ENCODE results near the gene MED29. TPM values are rescaled to one million over a fixed set of nuclear protein-coding genes. Genes with fewer than 3 reads are reported as not detected.

Gene MED29
- total and polyA plus RNA-seq, 2 of the 13 experiments (the other 11 are each of a cell fraction or from before 2014, with no cell fraction given) = 14.0 to 19.7 TPM

DNA sequence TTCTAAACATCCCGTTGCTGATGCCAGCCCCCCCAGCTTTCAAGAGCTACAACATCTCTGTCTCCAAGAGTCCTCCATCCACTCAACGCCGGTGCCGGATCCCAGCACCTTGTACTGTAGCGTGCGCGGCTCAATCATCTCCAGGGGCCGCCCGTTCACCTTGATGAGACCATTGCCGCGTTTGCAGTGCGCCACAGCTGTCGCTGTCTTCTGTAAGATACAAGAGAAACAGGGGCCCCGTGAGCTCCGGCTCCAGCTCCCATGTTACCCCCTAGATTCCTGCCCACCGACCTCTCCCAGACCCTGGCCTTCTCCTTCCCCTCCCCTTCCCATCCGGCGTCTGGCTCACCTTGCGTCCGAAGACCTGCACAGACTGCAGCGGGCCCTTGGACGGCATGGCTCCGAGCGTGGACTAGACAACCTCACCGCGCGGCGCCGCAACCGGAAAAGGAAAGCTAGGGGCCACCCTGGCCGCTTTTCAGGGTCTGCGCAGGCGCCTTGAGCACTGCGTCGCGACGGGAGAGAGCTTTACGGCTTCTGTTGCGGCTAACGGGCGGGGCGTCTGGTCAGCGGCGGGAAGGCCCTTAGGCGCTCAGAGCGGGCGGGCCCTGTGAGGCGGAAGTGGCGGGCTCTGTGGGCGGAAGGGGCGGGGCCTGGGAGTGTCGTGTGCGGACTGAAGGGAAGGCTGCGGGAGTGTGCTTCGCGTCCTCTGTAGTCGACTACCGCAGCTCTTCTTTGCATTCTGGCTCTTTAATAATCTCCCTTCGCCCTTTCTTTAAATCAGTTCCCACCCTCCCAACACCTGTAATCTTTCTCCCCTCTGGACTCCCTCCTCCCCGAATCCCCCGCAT, 44.5 kb downstream of the MED29 start, which contains the start of gene RPS16 (continued):
- peak; percentile 58; the same call in 1 of the 2 replicates for TF ChIP-seq MAZ (IDR thresholded peaks at IDR 0.05; ENCODE audit: borderline replicate concordance, low read depth, low read length)
- TF ChIP-seq MAZ (CRISPR knock-in tag; IDR thresholded peaks at IDR 0.05; ENCODE audit: low read depth) = peak; percentile 83; the same call in 1 of the 2 replicates
- TF ChIP-seq, protein P1, sequence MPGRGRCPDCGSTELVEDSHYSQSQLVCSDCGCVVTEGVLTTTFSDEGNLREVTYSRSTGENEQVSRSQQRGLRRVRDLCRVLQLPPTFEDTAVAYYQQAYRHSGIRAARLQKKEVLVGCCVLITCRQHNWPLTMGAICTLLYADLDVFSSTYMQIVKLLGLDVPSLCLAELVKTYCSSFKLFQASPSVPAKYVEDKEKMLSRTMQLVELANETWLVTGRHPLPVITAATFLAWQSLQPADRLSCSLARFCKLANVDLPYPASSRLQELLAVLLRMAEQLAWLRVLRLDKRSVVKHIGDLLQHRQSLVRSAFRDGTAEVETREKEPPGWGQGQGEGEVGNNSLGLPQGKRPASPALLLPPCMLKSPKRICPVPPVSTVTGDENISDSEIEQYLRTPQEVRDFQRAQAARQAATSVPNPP (CRISPR knock-in tag; IDR thresholded peaks at IDR 0.05) = 0 out of 2 replicates have a peak, but pooled peaks have one; percentile 18
- TF ChIP-seq ZNF510 (CRISPR knock-in tag; IDR thresholded peaks at IDR 0.05; ENCODE audit: low read depth) = peak; percentile 76; the same call in 1 of the 2 replicates
- TF ChIP-seq ZNF12 (CRISPR knock-in tag; IDR thresholded peaks at IDR 0.05) = peak; percentile 66; the same call in 1 of the 2 replicates
- peak; percentile 46 for TF ChIP-seq MEIS2 (CRISPR knock-in tag; IDR thresholded peaks at IDR 0.05)
- no peak for TF ChIP-seq ZNF484 (CRISPR knock-in tag; IDR thresholded peaks at IDR 0.05; ENCODE audit: borderline replicate concordance, low read depth)
- TF ChIP-seq BHLHE40 (IDR thresholded peaks at IDR 0.05; ENCODE audit: low read length) = peak; percentile 32; the same call in 1 of the 2 replicates
- TF ChIP-seq, protein P2, sequence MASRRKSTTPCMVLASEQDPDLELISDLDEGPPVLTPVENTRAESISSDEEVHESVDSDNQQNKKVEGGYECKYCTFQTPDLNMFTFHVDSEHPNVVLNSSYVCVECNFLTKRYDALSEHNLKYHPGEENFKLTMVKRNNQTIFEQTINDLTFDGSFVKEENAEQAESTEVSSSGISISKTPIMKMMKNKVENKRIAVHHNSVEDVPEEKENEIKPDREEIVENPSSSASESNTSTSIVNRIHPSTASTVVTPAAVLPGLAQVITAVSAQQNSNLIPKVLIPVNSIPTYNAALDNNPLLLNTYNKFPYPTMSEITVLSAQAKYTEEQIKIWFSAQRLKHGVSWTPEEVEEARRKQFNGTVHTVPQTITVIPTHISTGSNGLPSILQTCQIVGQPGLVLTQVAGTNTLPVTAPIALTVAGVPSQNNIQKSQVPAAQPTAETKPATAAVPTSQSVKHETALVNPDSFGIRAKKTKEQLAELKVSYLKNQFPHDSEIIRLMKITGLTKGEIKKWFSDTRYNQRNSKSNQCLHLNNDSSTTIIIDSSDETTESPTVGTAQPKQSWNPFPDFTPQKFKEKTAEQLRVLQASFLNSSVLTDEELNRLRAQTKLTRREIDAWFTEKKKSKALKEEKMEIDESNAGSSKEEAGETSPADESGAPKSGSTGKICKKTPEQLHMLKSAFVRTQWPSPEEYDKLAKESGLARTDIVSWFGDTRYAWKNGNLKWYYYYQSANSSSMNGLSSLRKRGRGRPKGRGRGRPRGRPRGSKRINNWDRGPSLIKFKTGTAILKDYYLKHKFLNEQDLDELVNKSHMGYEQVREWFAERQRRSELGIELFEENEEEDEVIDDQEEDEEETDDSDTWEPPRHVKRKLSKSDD (CRISPR knock-in tag; IDR thresholded peaks at IDR 0.05; ENCODE audit: low read depth) = peak; percentile 63; the same call in 1 of the 2 replicates
- TF ChIP-seq ZBTB1 (CRISPR knock-in tag; IDR thresholded peaks at IDR 0.05; ENCODE audit: borderline replicate concordance) = no peak
- no peak for TF ChIP-seq ZNF24 (IDR thresholded peaks at IDR 0.05)
- peak; percentile 51 for TF ChIP-seq ZSCAN25 (CRISPR knock-in tag; IDR thresholded peaks at IDR 0.05)
- TF ChIP-seq RBM22 (optimal IDR thresholded peaks at IDR 0.05; ENCODE audit: low read length) = peak; percentile 54
- TF ChIP-seq ZFP37 (CRISPR knock-in tag; IDR thresholded peaks at IDR 0.05; ENCODE audit: borderline replicate concordance) = peak; percentile 48; the same call in 1 of the 2 replicates
- TF ChIP-seq ATF1 (CRISPR knock-in tag; IDR thresholded peaks at IDR 0.05) = no peak
- peak; percentile 96 for TF ChIP-seq HDAC1 (CRISPR knock-in tag; IDR thresholded peaks at IDR 0.05)
- TF ChIP-seq, protein P3, sequence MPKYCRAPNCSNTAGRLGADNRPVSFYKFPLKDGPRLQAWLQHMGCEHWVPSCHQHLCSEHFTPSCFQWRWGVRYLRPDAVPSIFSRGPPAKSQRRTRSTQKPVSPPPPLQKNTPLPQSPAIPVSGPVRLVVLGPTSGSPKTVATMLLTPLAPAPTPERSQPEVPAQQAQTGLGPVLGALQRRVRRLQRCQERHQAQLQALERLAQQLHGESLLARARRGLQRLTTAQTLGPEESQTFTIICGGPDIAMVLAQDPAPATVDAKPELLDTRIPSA (CRISPR knock-in tag; IDR thresholded peaks at IDR 0.05; ENCODE audit: borderline replicate concordance) = no peak
- TF ChIP-seq, protein P4, sequence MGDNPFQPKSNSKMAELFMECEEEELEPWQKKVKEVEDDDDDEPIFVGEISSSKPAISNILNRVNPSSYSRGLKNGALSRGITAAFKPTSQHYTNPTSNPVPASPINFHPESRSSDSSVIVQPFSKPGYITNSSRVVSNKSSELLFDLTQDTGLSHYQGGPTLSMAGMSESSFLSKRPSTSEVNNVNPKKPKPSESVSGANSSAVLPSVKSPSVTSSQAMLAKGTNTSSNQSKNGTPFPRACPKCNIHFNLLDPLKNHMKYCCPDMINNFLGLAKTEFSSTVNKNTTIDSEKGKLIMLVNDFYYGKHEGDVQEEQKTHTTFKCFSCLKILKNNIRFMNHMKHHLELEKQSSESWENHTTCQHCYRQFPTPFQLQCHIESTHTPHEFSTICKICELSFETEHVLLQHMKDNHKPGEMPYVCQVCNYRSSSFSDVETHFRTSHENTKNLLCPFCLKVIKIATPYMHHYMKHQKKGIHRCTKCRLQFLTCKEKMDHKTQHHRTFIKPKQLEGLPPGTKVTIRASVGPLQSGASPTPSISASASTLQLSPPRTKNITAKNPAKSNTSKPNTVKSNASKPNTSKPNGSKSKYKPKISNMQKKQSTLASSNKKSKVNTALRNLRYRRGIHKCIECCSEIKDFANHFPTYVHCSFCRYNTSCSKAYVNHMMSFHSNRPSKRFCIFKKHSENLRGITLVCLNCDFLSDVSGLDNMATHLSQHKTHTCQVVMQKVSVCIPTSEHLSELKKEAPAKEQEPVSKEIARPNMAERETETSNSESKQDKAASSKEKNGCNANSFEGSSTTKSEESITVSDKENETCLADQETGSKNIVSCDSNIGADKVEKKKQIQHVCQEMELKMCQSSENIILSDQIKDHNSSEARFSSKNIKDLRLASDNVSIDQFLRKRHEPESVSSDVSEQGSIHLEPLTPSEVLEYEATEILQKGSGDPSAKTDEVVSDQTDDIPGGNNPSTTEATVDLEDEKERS (CRISPR knock-in tag; IDR thresholded peaks at IDR 0.05) = peak; percentile 78; the same call in 1 of the 2 replicates
- TF ChIP-seq ZNF670 (CRISPR knock-in tag; IDR thresholded peaks at IDR 0.05; ENCODE audit: borderline replicate concordance) = 0 out of 2 replicates have a peak, but pooled peaks have one; percentile 66
- TF ChIP-seq ZNF101 (CRISPR knock-in tag; IDR thresholded peaks at IDR 0.05; ENCODE audit: borderline replicate concordance, low read depth) = no peak
- TF ChIP-seq ZNF703 (CRISPR knock-in tag; IDR thresholded peaks at IDR 0.05; ENCODE audit: borderline replicate concordance) = 0 out of 2 replicates have a peak, but pooled peaks have one; percentile 6

Data from HepG2 (cell line).